H9 (cell line): ENCODE measurements around the gene CNTFR. TPM values are rescaled to one million over a fixed set of nuclear protein-coding genes. Genes with fewer than 3 reads are reported as not detected.

Experiments used
- DNase-seq: peaks from one replicate; pipeline ENCODE4 v3.0.0-alpha.2; 2017
- H2AFZ ChIP-seq: one replicate; pipeline ENCODE4 v1.6.1; 2013; ENCODE audit warnings: mild to moderate bottlenecking, low read length, control low read depth, moderate library complexity
- H2AK5ac ChIP-seq: 2 replicates; pipeline ENCODE4 v1.6.1; 2013; ENCODE audit warnings: low read length, control low read depth, mixed read lengths; ENCODE audit not compliant: insufficient read length
- H2BK120ac ChIP-seq: one replicate; pipeline ENCODE4 v1.6.1; 2013; ENCODE audit warnings: low read depth, mild to moderate bottlenecking, low read length, control low read depth, inconsistent platforms; ENCODE audit not compliant: poor library complexity, severe bottlenecking
- H2BK12ac ChIP-seq: 2 replicates; pipeline ENCODE4 v1.6.1; 2013; ENCODE audit warnings: low read length, control low read depth, mixed read lengths, low read depth; ENCODE audit not compliant: insufficient read length
- H2BK15ac ChIP-seq: 2 replicates; pipeline ENCODE4 v1.6.1; 2013; ENCODE audit warnings: low read depth, low read length, control low read depth
- H2BK20ac ChIP-seq: one replicate; pipeline ENCODE4 v1.6.1; 2013; ENCODE audit warnings: low read depth, mild to moderate bottlenecking, low read length, control low read depth, inconsistent platforms; ENCODE audit not compliant: poor library complexity, severe bottlenecking
- H2BK5ac ChIP-seq: 2 replicates; pipeline ENCODE4 v1.6.1; 2013; ENCODE audit warnings: low read length, control low read depth, mixed read lengths; ENCODE audit not compliant: insufficient read length
- H3K14ac ChIP-seq: 2 replicates; pipeline ENCODE4 v1.6.1; 2013; ENCODE audit warnings: low read length, control low read depth; ENCODE audit not compliant: insufficient read depth
- H3K18ac ChIP-seq: 2 replicates; pipeline ENCODE4 v1.6.1; 2013; ENCODE audit warnings: low read depth, mild to moderate bottlenecking, mixed read lengths, low read length, control low read depth; ENCODE audit not compliant: insufficient read length
- H3K23ac ChIP-seq: 2 replicates; pipeline ENCODE4 v1.6.1; 2013; ENCODE audit warnings: low read length, control low read depth, mixed read lengths, low read depth; ENCODE audit not compliant: insufficient read length
- H3K23me2 ChIP-seq: 2 replicates; pipeline ENCODE4 v1.6.1; 2013; ENCODE audit warnings: low read depth, mild to moderate bottlenecking, mixed read lengths, low read length, control low read depth; ENCODE audit not compliant: insufficient read length, poor library complexity, severe bottlenecking
- H3K27ac ChIP-seq: 2 replicates; pipeline ENCODE4 v1.5.1; 2013; ENCODE audit warnings: low read length, control low read depth, mixed read lengths, low read depth; ENCODE audit not compliant: insufficient read length
- H3K27me3 ChIP-seq: 2 replicates; pipeline ENCODE4 v1.6.1; 2013; ENCODE audit warnings: low read length, control low read depth, inconsistent platforms; ENCODE audit not compliant: insufficient read depth
- H3K4ac ChIP-seq: 2 replicates; pipeline ENCODE4 v1.6.1; 2013; ENCODE audit warnings: low read depth, mild to moderate bottlenecking, control low read depth, inconsistent platforms, low read length, moderate library complexity
- H3K4me1 ChIP-seq: 2 replicates; pipeline ENCODE4 v1.6.1; 2013; ENCODE audit warnings: low read length, control low read depth, inconsistent platforms; ENCODE audit not compliant: insufficient read depth
- H3K4me2 ChIP-seq: 2 replicates; pipeline ENCODE4 v1.6.1; 2013; ENCODE audit warnings: low read length, control low read depth, mixed read lengths; ENCODE audit not compliant: insufficient read length, insufficient read depth
- H3K56ac ChIP-seq: 2 replicates; pipeline ENCODE4 v1.6.1; 2013; ENCODE audit warnings: low read depth, mild to moderate bottlenecking, mixed read lengths, low read length, control low read depth; ENCODE audit not compliant: insufficient read length
- H3K79me1 ChIP-seq: 2 replicates; pipeline ENCODE4 v1.6.1; 2013; ENCODE audit warnings: low read depth, mild to moderate bottlenecking, moderate library complexity, low read length, control low read depth, inconsistent platforms; ENCODE audit not compliant: insufficient read depth, poor library complexity, severe bottlenecking
- H3K79me2 ChIP-seq: 2 replicates; pipeline ENCODE4 v1.6.1; 2013; ENCODE audit warnings: low read length, control low read depth, inconsistent platforms; ENCODE audit not compliant: insufficient read depth
- H3K9ac ChIP-seq: 2 replicates; pipeline ENCODE4 v1.6.1; 2013; ENCODE audit warnings: low read length, control low read depth, mixed read lengths; ENCODE audit not compliant: insufficient read length; ENCODE audit errors: extremely low read depth
- H3K9me3 ChIP-seq: one replicate; pipeline ENCODE4 v1.6.1; 2013; ENCODE audit warnings: low read depth, low read length, inconsistent platforms; ENCODE audit not compliant: control insufficient read depth
- H3T11ph ChIP-seq: one replicate; pipeline ENCODE4 v1.6.1; 2013; ENCODE audit warnings: mild to moderate bottlenecking, low read length, control low read depth, inconsistent platforms
- H4K20me1 ChIP-seq: one replicate; pipeline ENCODE4 v1.6.1; 2013; ENCODE audit not compliant: control insufficient read depth, insufficient read length, insufficient read depth
- H4K5ac ChIP-seq: 2 replicates; pipeline ENCODE4 v1.6.1; 2013; ENCODE audit warnings: low read depth, mild to moderate bottlenecking, mixed read lengths, low read length, control low read depth; ENCODE audit not compliant: insufficient read length
- H4K8ac ChIP-seq: replicated peaks from 2 replicates; pipeline ENCODE4 v1.6.1; 2013; ENCODE audit warnings: low read length, control low read depth, mixed read lengths, low read depth; ENCODE audit not compliant: insufficient read length
- H4K91ac ChIP-seq: 2 replicates; pipeline ENCODE4 v1.6.1; 2013; ENCODE audit warnings: low read depth, mild to moderate bottlenecking, moderate library complexity, mixed read lengths, low read length, control low read depth; ENCODE audit not compliant: insufficient read length
- H3K27ac Mint-ChIP-seq, 3 experiments: 2 replicates in 2 of 3; 3 replicates in 1 of 3; pipeline ENCODE4 v1.8.0; 2020 to 2021; ENCODE audit warnings: mixed read lengths in 3 of 3, mild to moderate bottlenecking in 1 of 3, moderate library complexity in 1 of 3
- H3K27me3 Mint-ChIP-seq: 2 replicates; pipeline ENCODE4 v1.8.0; 2021; ENCODE audit warnings: low read depth, mild to moderate bottlenecking, moderate library complexity, mixed read lengths
- H3K36me3 Mint-ChIP-seq, 3 experiments: 2 replicates in 2 of 3; 3 replicates in 1 of 3; pipeline ENCODE4 v1.8.0; 2020 to 2021; ENCODE audit warnings: low read depth in 3 of 3, mixed read lengths in 3 of 3; ENCODE audit not compliant: insufficient read depth in 1 of 3
- H3K4me1 Mint-ChIP-seq, 2 experiments: 2 replicates each; pipeline ENCODE4 v1.8.0; 2020; ENCODE audit warnings: mixed read lengths in 2 of 2
- H3K4me3 Mint-ChIP-seq, 2 experiments: 2 replicates in 1 of 2; 3 replicates in 1 of 2; pipeline ENCODE4 v1.8.0; 2020 to 2021; ENCODE audit warnings: mild to moderate bottlenecking in 2 of 2, mixed read lengths in 2 of 2, moderate library complexity in 1 of 2
- H3K9me3 Mint-ChIP-seq, 2 experiments: 2 replicates in 1 of 2; 3 replicates in 1 of 2; pipeline ENCODE4 v1.8.0; 2020; ENCODE audit warnings: mild to moderate bottlenecking in 2 of 2, mixed read lengths in 2 of 2, moderate library complexity in 1 of 2
- WGBS: extraction: QIAGEN DNeasy Blood & Tissue Kit; methylation state at CpG from one replicate; pipeline ENCODE4 v1.1.7; 2013; ENCODE audit warnings: missing lambda C conversion rate, low lambda C conversion rate, mixed read lengths; ENCODE audit not compliant: insufficient read length; ENCODE audit errors: extremely low coverage; 5-methylcytosine and 5-hydroxymethylcytosine counted together
- total RNA-seq: library from RNA; stranded (reverse); gene quantifications from 2 replicates; pipeline ENCODE4 v1.2.1, GENCODE V29; 2021
- TF ChIP-seq, protein P1 (sequence below): fragments of 200-600 bp; sonication (generic); conservative IDR thresholded peaks from 3 replicates; pipeline ENCODE4 v1.8.0; 2021; ENCODE audit warnings: antibody characterized with exemption, mild to moderate bottlenecking

Gene CNTFR
- total RNA-seq, 1 experiment from 2014 or later: 0.55 TPM

DNA sequence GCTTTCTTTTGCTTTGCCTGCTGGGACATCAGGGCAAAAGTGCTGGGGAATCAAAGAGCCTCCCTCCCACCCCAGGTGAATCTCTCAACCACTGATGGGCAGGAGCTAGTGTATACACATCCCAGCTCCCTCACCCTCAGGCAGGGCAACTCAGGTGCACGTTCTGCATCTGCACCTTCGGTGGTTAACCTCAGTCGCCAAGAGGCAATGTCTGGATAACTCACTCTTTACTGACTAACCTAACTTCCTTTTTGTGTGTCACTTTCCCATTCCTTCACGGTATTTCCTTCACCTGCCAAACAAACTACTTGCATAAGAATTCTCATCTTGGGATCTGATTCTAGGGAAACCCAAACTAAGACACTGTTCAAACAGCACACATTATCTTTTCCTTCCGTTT lies 26.3 kb downstream of the CNTFR start:
- H4K91ac ChIP-seq: no peak overlapping the region
- no peak overlapping the region for H2BK20ac ChIP-seq
- H3K9ac ChIP-seq: no peak overlapping the region
- H2BK5ac ChIP-seq: no peak overlapping the region
- DNase-seq: no peak
- no peak overlapping the region for H2BK120ac ChIP-seq
- 0 out of 5 replicates have a peak, but pooled peaks cover 0 to 2% of the 10 kb centered on the region in 2 experiments for H3K9me3 Mint-ChIP-seq
- TF ChIP-seq, protein P1, sequence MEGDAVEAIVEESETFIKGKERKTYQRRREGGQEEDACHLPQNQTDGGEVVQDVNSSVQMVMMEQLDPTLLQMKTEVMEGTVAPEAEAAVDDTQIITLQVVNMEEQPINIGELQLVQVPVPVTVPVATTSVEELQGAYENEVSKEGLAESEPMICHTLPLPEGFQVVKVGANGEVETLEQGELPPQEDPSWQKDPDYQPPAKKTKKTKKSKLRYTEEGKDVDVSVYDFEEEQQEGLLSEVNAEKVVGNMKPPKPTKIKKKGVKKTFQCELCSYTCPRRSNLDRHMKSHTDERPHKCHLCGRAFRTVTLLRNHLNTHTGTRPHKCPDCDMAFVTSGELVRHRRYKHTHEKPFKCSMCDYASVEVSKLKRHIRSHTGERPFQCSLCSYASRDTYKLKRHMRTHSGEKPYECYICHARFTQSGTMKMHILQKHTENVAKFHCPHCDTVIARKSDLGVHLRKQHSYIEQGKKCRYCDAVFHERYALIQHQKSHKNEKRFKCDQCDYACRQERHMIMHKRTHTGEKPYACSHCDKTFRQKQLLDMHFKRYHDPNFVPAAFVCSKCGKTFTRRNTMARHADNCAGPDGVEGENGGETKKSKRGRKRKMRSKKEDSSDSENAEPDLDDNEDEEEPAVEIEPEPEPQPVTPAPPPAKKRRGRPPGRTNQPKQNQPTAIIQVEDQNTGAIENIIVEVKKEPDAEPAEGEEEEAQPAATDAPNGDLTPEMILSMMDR: no peak
- no peak overlapping the region for H3K56ac ChIP-seq
- no peaks in the 10 kb centered on the region for H3K79me2 ChIP-seq
- no peak overlapping the region for H2AFZ ChIP-seq
- H3K9me3 ChIP-seq: no peaks in the 10 kb centered on the region
- no peak overlapping the region for H2BK15ac ChIP-seq
- H3K27ac ChIP-seq: no peak overlapping the region
- no peak overlapping the region for H3K4me3 Mint-ChIP-seq
- H2BK12ac ChIP-seq: no peak overlapping the region
- H4K20me1 ChIP-seq: no peaks in the 10 kb centered on the region
- H3K27me3 Mint-ChIP-seq: peaks cover 38% of the 10 kb centered on the region
- peaks cover 8% of the 10 kb centered on the region; the same call in 1 of the 2 replicates for H3K4me1 ChIP-seq
- no peak overlapping the region for H2AK5ac ChIP-seq
- WGBS: no CpG with 5 or more reads among the region's 5 CpGs
- H3T11ph ChIP-seq: no peak overlapping the region
- H3K23me2 ChIP-seq: no peaks in the 10 kb centered on the region
- H3K4me1 Mint-ChIP-seq: peaks cover 26 to 40% of the 10 kb centered on the region in 2 experiments
- H3K18ac ChIP-seq: no peak overlapping the region
- H3K4me2 ChIP-seq: no peak overlapping the region
- no peaks in the 10 kb centered on the region for H3K36me3 Mint-ChIP-seq
- no peak overlapping the region for H3K27ac Mint-ChIP-seq
- H4K8ac ChIP-seq: no peak overlapping the region
- H4K5ac ChIP-seq: no peak overlapping the region
- no peak overlapping the region for H3K14ac ChIP-seq
- H3K79me1 ChIP-seq: no peaks in the 10 kb centered on the region
- no peak overlapping the region for H3K23ac ChIP-seq
- H3K4ac ChIP-seq: no peak overlapping the region
- no peaks in the 10 kb centered on the region for H3K27me3 ChIP-seq
